ENCODE data around the gene TOE1. TPM values are rescaled to one million over a fixed set of nuclear protein-coding genes. Genes with fewer than 3 reads are reported as not detected.
A peak's percentile ranks its signal among the peaks of the same experiment; 100 is the strongest.

Gene TOE1
- total and polyA plus RNA-seq, 9 of the 15 experiments (the other 6 are each of a cell fraction or from before 2014, with no cell fraction given): 32.1 to 85.7 (median 38.0) TPM

- TF ChIP-seq TCF7L2 (IDR thresholded peaks at IDR 0.05; ENCODE audit: low read depth, low read length) (0 out of 2 replicates have a peak, but pooled peaks have one; percentile 36), PHB2 (IDR thresholded peaks at IDR 0.05; ENCODE audit: low read depth) (no peak), SOX6 (IDR thresholded peaks at IDR 0.05) (peak; percentile 74), ZBTB7A (IDR thresholded peaks at IDR 0.05; ENCODE audit: borderline replicate concordance, control insufficient read depth, low read depth, low read length) (peak; percentile 75; the same call in 1 of the 2 replicates), ZFP1 (CRISPR knock-in tag; IDR thresholded peaks at IDR 0.05) (no peak), ZNF512 (tag; IDR thresholded peaks at IDR 0.05) (no peak), BHLHE40 (IDR thresholded peaks at IDR 0.05; ENCODE audit: low read length) (peak; percentile 60; the same call in 1 of the 2 replicates), HMGXB4 (CRISPR knock-in tag; IDR thresholded peaks at IDR 0.05) (peak; percentile 98), TAF1 (IDR thresholded peaks at IDR 0.05; ENCODE audit: control insufficient read depth, extremely low read depth, insufficient read depth, low read length, severe bottlenecking) (peak; percentile 82), BCLAF1 (IDR thresholded peaks at IDR 0.05; ENCODE audit: borderline replicate concordance in 1 of 2, control insufficient read depth in 1 of 2, low read depth in 2 of 2, low read length in 1 of 2) (no peak), ZNF324 (CRISPR knock-in tag; IDR thresholded peaks at IDR 0.05) (no peak), ZFX (CRISPR knock-in tag; IDR thresholded peaks at IDR 0.05) (peak; percentile 96), NRF1 (conservative IDR thresholded peaks at IDR 0.05 in 1 of 2, IDR thresholded peaks at IDR 0.05 in 1 of 2) (peak; percentile 68 to 76), OTX1 (CRISPR knock-in tag; IDR thresholded peaks at IDR 0.05) (peak; percentile 52; the same call in 1 of the 2 replicates), ZBTB2 (IDR thresholded peaks at IDR 0.05) (peak; percentile 65), ATF3 (IDR thresholded peaks at IDR 0.05) (peak; percentile 59), ATF3 (CRISPR knock-in tag; conservative IDR thresholded peaks at IDR 0.05) (peak; percentile 88), MBD2 (IDR thresholded peaks at IDR 0.05; ENCODE audit: borderline replicate concordance, low read depth) (peak; percentile 5; the same call in 1 of the 2 replicates)
Measured at GRCh38 chr1:45303520-45304310, 36.3 kb upstream of the TOE1 start (continued).

Data from K562 (cell line).